Muscle of leg (tissue), 11 donors: Measurements from ENCODE around the gene PYM1. TPM values are rescaled to one million over a fixed set of nuclear protein-coding genes. Genes with fewer than 3 reads are reported as not detected.

Experiments used
- DNase-seq: peaks from one replicate; pipeline ENCODE4 v3.0.0; 2013
- H3K27ac ChIP-seq: one replicate; pipeline ENCODE4 v1.5.1; 2013; ENCODE audit warnings: mild to moderate bottlenecking, low read length, control low read depth
- H3K27me3 ChIP-seq: one replicate; pipeline ENCODE4 v1.6.1; 2013; ENCODE audit warnings: low read length; ENCODE audit not compliant: control insufficient read depth, insufficient read depth
- H3K36me3 ChIP-seq: one replicate; pipeline ENCODE4 v1.6.1; 2013; ENCODE audit warnings: low read length; ENCODE audit not compliant: control insufficient read depth, insufficient read depth
- H3K4me1 ChIP-seq: one replicate; pipeline ENCODE4 v1.6.1; 2013; ENCODE audit warnings: low read length; ENCODE audit not compliant: control insufficient read depth, insufficient read depth
- H3K4me3 ChIP-seq: one replicate; pipeline ENCODE4 v1.5.1; 2013; ENCODE audit warnings: low read length, control low read depth
- H3K9me3 ChIP-seq: replicated peaks from 2 replicates; pipeline ENCODE4 v1.6.1; 2013; ENCODE audit warnings: low read depth, low read length; ENCODE audit not compliant: control insufficient read depth
- WGBS: methylation state at CpG from one replicate; pipeline ENCODE4 v1.1.5; 2013; ENCODE audit warnings: missing lambda C conversion rate; ENCODE audit not compliant: insufficient coverage; 5-methylcytosine and 5-hydroxymethylcytosine counted together
- polyA plus RNA-seq, 8 donors: library from polyadenylated mRNA; unstranded; fragments of 120-200 nt; gene quantifications; one replicate each; pipeline versions ENCODE4 v1.2.1 to v1.2.3, GENCODE V29; 2013; ENCODE audit warnings: inconsistent platforms in 1 of 8, low replicate concordance in 1 of 8; ENCODE audit not compliant: insufficient read length in 8 of 8, insufficient read depth in 1 of 8
- total RNA-seq: library from RNA; stranded (reverse); fragments of 120-200 nt; gene quantifications from one replicate; pipeline ENCODE4 v1.2.4, GENCODE V29; 2013

The PYM1 gene
- total and polyA plus RNA-seq, 9 donors: 22.1 to 26.8 (median 23.7) TPM

DNA sequence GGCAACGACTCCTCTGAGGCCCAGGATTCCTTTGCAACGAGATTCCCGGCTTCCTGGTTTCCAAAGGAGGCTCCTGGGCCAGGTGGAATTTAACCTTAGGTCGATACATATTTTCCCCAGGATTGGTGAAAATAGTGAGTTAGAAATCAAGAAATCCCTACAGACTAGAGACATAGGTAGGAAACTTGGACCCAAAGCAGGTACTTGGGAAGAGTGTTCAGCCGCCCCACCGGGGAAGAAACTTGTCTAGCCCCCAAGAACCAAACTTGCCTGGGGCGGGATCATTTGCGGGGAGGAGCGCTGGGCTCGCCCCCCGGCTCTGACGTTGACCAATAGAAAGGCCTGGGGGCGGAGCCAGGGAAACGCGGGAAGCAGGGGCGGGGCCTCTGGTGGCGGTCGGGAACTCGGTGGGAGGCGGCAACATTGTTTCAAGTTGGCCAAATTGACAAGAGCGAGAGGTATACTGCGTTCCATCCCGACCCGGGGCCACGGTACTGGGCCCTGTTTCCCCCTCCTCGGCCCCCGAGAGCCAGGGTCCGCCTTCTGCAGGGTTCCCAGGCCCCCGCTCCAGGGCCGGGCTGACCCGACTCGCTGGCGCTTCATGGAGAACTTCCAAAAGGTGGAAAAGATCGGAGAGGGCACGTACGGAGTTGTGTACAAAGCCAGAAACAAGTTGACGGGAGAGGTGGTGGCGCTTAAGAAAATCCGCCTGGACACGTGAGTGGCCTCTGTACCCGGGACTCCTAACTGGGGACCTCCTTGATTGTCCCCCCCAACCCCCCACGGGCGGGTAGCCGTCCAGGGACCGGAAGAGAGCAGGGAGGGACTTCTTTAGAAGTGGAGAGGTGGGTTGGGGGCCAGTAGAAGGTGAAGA is 39.0 kb upstream of the PYM1 start, which contains the start of gene CDK2:
Gene CDK2, plus strand, starts transcription at position 423 of the 874 bp plus-strand sequence. Its CDS starts 179 bp downstream, at position 602.
- Histone ChIP-seq H3K27ac (peak within 1 kb of the TSS; percentile 92), H3K4me1 (peaks cover 18% of the 10 kb centered on the region), H3K9me3 (no peaks in the 10 kb centered on the region), H3K27me3 (no peaks in the 10 kb centered on the region), H3K4me3 (peak within 1 kb of the TSS; percentile 98), H3K36me3 (peaks cover 19% of the 10 kb centered on the region)
- peak; percentile 95 for DNase-seq
- WGBS: 0% methylated on average over 28 of the region's 45 CpGs

DNA sequence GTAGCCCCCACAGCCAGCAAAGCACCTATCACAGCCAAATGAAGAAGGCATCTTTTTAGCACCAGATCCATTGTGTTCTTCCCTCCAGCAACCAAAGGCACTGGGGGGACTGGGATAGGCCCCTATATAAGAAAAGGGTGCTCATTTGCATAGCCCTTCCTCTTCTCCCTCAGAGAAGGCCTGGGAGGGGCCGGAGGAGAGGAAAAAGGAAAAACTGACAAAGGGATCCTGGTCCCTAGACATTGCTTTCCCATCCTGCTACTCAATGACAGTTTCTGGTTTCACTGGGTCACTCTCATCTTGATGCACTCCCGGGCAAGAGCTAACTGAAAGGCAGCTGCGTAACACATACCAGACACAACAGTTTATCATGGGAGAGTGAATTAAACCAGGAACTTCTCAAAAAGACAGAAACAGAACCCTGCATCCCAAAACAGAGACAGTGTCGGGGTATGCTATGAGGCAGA is 38.3 kb upstream of the PYM1 start, which contains the start of gene PMEL:
Gene PMEL, minus strand, starts transcription at position 102 of the 467 bp plus-strand sequence. Its CDS starts 31 bp downstream, at position 71.
- Histone ChIP-seq H3K4me3 (peak within 1 kb of the TSS; percentile 98), H3K9me3 (no peaks in the 10 kb centered on the region), H3K27ac (peak within 1 kb of the TSS; percentile 92), H3K36me3 (peaks cover 12% of the 10 kb centered on the region), H3K4me1 (peaks cover 18% of the 10 kb centered on the region), H3K27me3 (no peaks in the 10 kb centered on the region)
- DNase-seq: peak; percentile 43
- 0% methylated on average over 1 of the region's 4 CpGs for WGBS

DNA sequence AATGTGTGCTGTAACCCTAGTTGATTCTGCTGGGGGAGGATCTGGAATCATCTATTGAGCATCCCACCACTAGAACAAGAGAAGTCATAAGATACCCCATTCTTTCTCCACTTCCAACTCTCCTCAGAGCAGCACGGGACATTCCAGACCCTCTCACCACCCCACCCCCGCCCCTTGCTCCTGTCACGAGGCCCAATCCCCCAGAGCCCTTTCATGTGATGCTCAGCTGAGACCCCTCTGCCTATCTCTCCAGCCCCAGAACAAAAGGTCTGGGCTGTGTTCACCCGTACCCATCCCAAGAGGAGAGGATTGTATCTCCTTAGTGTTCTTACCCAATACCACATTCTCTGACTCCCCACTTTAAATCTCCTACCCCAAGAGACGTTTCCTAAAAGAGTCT is 37.5 kb upstream of the PYM1 start:
- H3K9me3 ChIP-seq: no peaks in the 10 kb centered on the region
- H3K4me1 ChIP-seq: peaks cover 18% of the 10 kb centered on the region
- H3K27me3 ChIP-seq: no peaks in the 10 kb centered on the region
- no peak overlapping the region for H3K4me3 ChIP-seq
- H3K27ac ChIP-seq: no peak overlapping the region
- peaks cover 7% of the 10 kb centered on the region for H3K36me3 ChIP-seq
- DNase-seq: no peak
- whole genome bisulfite sequencing: 30% methylated on average over 5 of the region's 5 CpGs

DNA sequence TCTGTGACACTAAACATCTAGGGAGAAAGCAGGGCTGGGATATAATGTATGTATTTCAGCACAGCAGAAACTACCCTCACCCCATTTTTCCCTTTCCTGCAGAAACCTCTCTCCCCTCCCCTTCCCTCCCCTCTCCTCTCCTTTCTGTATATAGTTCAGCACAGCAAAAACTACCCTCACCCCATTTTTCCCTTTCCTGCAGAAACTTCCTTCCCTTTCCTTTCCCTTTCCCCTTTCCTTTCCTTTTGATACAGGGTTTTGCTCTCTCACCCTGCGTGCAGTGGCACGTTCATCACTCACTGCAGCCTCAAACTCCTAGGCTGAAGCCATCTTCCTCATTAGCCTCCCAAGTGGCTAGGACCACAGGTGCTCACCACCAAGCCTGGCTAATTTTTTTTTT is 36.1 kb upstream of the PYM1 start:
- no peak for DNase-seq
- H3K36me3 ChIP-seq: peaks cover 3% of the 10 kb centered on the region
- no peaks in the 10 kb centered on the region for H3K9me3 ChIP-seq
- H3K27me3 ChIP-seq: no peaks in the 10 kb centered on the region
- peaks cover 18% of the 10 kb centered on the region for H3K4me1 ChIP-seq
- H3K27ac ChIP-seq: no peak overlapping the region
- 100% methylated on average over 1 of the region's 2 CpGs for WGBS
- no peak overlapping the region for H3K4me3 ChIP-seq

DNA sequence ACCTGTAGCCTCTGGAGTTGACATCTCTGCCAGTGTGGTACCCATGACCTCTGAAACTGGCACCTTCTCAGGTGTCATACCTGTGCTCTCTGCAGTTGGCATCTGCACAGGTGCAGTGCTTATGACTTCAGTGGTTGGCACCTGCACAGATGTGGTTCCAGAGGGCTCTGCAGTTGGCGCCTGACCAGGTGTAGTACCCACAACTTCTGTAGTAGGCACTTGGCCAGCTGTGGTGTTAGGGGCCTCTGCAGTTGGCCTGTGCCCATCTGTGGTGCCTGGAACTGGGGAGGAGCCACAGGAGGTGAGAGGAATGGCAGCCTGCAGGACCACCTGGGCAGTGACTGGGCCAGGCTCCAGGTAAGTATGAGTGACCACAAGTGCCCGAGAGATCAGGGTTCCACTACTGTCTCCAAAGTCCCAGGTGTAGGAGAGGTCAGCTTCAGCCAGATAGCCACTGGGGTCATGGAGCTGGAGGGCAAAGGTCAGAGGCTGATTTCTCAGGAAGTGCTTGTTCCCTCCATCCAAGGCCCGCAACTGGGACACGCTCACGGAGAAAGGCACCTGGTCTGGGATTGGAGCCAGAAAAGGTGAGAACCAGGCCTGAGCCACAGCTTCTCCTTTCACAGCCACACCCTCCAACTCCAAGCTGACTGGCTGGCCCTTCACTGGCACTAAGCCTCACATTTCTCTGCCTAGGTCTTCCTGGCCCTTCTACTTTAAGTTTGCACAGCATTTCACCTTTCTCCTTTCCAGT is 29.6 kb upstream of the PYM1 start:
- peaks cover 3% of the 10 kb centered on the region for H3K27me3 ChIP-seq
- H3K4me1 ChIP-seq: no peaks in the 10 kb centered on the region
- peaks cover 10% of the 10 kb centered on the region for H3K36me3 ChIP-seq
- no peak overlapping the region for H3K4me3 ChIP-seq
- WGBS: 81% methylated on average over 5 of the region's 5 CpGs
- DNase-seq: no peak
- no peaks in the 10 kb centered on the region for H3K9me3 ChIP-seq
- no peak overlapping the region for H3K27ac ChIP-seq

DNA sequence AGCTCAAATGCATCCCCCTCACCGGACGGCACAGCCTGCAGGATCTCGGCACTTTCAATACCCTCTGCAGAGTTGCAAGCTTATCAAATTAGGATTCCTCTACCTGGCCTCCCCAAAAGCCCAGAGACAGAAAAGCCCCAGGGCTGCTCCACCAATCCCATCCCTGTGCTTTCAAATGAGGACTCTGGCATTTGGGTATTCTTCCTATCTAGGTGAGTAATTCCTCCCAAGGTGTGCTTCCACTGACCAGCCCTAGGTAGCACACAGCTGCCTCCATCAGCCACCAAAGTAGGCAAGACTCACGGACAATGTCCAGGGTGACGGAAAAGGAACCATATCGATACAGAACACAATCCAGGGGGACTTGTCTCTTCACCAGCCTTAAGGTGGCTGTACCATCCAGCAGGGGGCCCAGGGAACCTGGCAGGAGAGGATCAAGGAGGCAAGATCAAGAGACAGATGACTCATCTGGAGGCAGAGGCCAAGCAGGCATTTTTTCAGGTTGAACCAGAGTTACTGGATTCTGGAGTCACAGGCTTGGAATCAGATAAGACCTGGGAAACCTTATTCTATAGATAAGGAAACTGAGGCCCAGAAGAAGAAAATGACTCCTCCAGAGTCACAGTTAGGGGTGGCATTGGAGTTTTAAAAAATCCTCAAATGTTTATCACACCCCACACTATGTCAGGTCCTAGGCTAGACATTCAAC is 28.3 kb upstream of the PYM1 start:
- no peaks in the 10 kb centered on the region for H3K4me1 ChIP-seq
- H3K9me3 ChIP-seq: no peaks in the 10 kb centered on the region
- H3K36me3 ChIP-seq: peaks cover 16% of the 10 kb centered on the region
- H3K4me3 ChIP-seq: no peak overlapping the region
- no peak for DNase-seq
- no peak overlapping the region for H3K27ac ChIP-seq
- H3K27me3 ChIP-seq: peaks cover 3% of the 10 kb centered on the region
- WGBS: 94% methylated on average over 2 of the region's 6 CpGs

DNA sequence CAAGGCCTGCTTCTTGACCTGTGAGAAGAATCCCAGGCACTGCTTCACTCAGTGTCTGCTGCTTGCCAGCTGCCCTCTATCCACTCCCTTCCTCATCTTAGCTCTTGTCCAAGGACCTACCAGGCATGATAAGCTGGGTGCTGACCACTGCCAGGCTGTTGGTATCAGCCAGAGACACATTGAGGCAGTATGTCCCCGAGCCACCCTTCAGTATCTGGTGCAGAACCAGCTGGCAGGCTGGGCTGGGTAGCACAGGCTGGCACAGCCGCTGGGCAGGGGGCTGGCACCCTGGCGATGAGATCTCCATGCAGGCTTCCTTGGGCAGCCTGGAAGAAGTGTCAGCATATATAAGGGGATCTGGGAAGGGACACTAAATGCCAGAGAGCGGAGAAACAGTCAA is 27.6 kb upstream of the PYM1 start:
- Histone ChIP-seq H3K36me3 (peaks cover 16% of the 10 kb centered on the region), H3K27ac (no peak overlapping the region), H3K4me3 (no peak overlapping the region), H3K27me3 (peaks cover 3% of the 10 kb centered on the region), H3K9me3 (no peaks in the 10 kb centered on the region), H3K4me1 (no peaks in the 10 kb centered on the region)
- DNase-seq: no peak
- WGBS: 90% methylated on average over 3 of the region's 4 CpGs

DNA sequence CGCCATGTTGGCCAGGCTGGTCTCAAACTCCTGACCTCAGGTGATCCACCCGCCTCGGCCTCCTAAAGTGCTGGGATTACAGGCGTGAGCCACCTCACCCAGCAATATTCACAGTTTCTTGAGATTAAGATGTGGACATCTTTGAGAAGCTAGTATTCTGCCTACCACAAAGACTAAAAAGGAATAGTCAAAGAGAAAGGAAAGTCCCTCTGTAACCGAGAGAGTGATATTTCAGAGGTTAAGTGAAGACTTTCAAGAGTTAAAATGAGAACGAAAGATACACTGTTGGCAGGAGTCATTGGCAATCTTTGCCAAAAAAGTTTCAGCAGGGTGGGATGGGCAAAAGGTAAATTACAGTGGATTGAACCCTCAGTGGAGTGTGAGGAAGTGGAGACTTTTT is 18.9 kb upstream of the PYM1 start:
- WGBS: 64% methylated on average over 3 of the region's 6 CpGs
- H3K36me3 ChIP-seq: peaks cover 10% of the 10 kb centered on the region

DNA sequence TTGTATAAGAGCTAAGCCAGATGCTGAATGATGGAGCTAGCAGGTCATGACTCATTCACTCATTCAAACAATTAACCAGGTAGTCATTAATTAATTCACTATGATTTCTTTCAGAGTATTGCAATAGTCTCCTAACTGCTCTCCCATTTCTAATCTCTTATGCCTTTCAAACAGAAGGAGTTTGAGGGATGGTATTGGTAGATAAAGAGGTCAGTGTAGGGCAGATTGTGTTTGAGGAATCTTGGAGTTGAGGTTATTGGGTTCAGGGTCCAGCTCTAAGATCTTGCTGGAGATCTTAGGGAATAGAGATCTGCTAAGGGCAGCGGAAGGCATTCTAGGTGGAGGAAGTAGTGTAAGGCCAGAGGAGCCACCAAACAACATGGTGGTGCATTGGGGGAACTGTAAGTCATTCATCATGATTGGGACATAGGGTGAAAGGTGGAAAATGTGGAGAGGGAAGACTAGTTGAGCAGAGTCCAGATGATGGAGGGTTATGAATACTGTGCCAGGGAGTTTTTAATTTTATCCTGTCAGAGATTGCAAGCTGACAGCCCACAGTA is 15.0 kb upstream of the PYM1 start:
- peaks cover 18% of the 10 kb centered on the region for H3K36me3 ChIP-seq
- no peaks in the 10 kb centered on the region for H3K9me3 ChIP-seq
- no peak for DNase-seq
- no peaks in the 10 kb centered on the region for H3K27me3 ChIP-seq
- 90% methylated on average over 1 of the region's 1 CpG for WGBS
- no peak overlapping the region for H3K27ac ChIP-seq
- no peak overlapping the region for H3K4me3 ChIP-seq
- peaks cover 7% of the 10 kb centered on the region for H3K4me1 ChIP-seq

More for the DNA sequence above, 18.9 kb upstream of the PYM1 start:
- no peak for DNase-seq
- H3K9me3 ChIP-seq: no peaks in the 10 kb centered on the region
- no peak overlapping the region for H3K4me3 ChIP-seq
- H3K4me1 ChIP-seq: no peaks in the 10 kb centered on the region
- H3K27me3 ChIP-seq: no peaks in the 10 kb centered on the region
- H3K27ac ChIP-seq: no peak overlapping the region
